Pulmonary artery endothelial cell (primary cell): Measurements from ENCODE around the gene C2CD2. TPM values are rescaled to one million over a fixed set of nuclear protein-coding genes. Genes with fewer than 3 reads are reported as not detected.

Experiments
- DNase-seq: peaks from one replicate; pipeline ENCODE4 v3.0.0-alpha.2; 2011; ENCODE audit warnings: low read depth, low spot score
- total RNA-seq: library from RNA; depleted of rRNA; stranded (reverse); fragments of >200 nt; gene quantifications from 2 replicates; pipeline ENCODE4 v1.2.3, GENCODE V29; 2014

C2CD2 gene
- total RNA-seq, 1 donor from 2014 or later, result 35.1 TPM

DNA sequence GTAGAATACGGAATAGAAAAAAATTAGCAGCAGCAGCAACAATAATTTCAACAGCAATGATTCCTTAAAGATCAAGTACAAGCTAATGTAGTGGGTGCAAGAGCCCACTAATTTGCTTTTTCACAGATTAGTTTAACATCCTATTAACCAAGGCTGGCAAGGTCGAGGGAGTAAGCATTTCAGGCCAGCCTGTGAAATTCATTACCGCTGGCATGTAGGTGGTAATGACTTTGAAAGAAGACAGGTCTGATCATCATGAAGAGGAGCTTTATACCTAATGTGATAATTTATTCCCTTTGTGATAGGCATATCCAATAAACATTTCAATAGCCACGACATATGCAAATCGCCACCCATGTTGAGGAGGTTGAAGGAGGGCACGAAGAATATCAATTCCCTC is 63.5 kb downstream of the C2CD2 start:
- DNase-seq, result no peak

DNA sequence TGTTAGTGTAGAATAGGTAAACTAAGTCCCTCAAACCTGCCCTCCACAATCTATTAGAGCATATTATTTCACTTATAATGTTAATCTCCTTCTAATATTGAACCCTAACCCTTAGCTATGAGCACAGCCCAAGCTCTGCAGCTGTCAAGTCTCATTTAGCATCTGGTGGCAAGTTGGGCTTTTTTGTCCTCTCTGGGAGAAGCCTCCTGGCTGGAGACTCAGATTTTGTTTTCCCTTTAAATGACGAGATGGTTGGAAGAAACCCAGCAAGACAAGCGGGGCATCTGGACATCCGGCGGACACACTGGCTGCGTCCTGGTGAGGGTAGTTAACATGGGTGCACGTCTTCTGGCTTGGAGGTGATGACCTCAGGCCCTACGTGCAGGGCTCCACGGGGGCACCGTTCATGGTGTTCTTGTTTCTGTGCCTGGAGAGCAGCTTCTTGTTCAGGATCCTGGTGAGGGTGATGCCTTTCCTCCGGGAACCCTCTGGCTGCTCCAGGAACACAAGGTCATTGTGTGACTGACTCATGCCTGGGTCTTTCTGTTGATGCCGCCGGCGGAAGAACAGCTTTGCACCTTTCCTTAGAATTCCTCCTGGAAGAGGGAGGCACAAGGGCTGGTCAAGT is 65.0 kb downstream of the C2CD2 start:
- no peak for DNase-seq

DNA sequence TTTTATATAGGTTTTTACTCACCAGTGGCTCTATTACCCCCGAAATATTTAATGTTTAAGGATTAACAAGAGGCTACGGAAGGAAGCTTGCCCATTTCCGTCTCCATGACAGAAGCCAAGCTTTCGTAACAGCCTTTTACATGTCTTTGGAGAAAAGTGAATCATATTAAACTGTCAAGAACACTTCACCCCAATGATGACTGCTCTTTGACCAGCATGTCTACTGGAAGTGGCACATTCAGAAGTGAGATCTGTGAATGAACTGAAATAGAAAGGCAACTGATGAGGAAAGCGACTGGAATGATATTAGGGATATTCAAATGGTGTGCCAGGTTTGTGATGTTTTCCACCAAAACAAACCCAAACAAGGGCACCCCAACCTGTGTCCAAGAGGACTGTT is 66.2 kb downstream of the C2CD2 start:
- no peak for DNase-seq

DNA sequence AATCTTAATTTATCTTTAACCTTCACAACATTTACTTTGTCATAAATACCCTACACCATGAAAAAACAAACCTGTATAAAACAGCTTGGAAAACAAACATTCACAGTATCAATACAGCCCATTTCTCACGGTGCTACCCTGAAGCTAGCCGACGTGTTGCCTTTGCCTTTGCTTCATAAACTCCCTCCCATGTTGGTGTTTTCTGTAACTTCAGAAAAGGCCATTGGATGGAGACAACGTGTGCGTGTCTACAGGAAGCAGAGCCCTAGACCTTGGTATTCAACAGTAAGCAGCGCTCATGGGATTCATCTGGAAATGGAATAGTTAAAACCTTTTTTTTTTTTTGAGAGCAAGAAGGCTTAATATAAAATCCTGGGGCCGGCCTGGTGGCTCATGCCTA is 67.5 kb downstream of the C2CD2 start:
- DNase-seq, result no peak

GRCh38 chr21:41885341-41886024 is 68.3 kb downstream of the C2CD2 start:
- DNase-seq, result no peak

GRCh38 chr21:41884501-41885030 is 69.3 kb downstream of the C2CD2 start:
- no peak for DNase-seq

DNA sequence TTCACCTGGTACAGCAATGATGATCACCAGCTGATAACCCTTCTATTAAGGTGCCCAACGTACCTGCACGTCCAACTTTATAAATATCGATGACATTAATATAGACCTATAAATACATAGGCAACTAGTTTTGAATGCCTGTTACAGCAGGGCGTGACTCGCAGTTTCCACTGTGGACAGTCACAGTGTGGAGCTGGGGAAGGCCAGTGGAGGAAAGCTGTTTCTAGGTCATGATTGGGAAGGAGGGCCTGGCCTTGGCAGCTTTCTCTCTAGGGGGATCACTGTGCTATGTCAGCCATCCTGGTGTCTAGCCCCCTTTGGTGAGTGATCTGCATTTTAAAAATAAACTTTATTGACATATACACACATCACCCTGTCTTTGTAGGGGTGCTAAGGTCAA is 70.2 kb downstream of the C2CD2 start:
- no peak for DNase-seq

DNA sequence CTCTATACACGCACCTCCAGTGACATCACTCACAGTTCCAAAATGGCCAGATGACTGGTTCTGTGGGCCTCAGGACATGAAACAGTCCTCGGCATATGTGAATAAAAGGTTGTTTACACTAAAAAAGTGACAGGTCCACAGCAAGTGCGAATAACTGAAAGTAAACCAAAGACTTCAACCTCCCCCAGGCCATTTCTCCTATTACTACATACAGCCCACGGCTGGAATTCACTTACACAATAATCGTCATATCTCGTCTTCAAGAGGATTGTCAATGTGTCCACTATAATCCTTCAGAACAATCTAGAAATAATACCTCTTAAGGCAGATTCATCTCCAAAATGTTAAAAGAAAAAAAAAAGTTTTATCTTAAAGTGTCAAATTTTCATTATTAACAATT is 72.8 kb downstream of the C2CD2 start:
- no peak for DNase-seq

- no peak for DNase-seq
Measured at GRCh38 chr21:41880153-41880552, 73.7 kb downstream of the C2CD2 start.

DNA sequence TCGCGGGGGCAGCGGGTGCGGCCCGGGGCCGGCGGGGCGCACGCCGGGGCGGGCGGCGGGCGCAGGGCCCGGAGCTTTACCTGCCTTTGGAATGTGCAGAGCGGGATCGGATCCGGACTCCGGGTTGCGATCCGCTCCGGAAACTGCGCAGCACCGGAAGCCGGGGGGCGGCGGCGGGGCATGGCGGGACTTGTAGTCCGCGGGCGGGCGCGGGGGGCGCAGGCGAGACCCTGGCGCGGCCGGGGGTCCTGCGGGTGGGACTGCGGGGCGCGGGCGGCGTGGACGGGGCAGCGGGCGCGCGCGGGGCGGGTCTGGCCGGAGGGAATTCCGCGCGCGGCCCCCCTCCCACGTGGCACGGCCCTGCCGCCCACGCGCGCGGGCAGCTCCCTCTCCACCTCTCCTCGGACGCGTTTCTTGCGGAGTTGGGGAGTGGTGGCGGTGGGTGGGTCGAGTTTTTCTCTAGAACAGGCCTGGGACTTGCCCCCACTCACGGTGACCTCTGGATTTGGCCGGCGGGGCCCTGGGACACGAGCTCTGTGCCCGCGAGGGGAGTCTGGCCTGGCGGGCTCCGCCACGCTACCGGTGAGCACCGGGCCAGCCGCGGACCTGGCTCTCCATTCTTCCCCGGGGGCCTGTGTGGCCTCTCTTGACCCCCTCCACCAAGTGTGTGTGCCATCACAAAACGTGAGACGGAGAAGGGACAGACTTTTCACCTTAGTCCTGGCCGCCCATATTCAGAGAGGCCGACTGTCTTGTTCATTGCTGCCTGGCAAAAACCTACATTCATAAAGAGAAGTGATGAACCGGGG is 74.4 kb downstream of the C2CD2 start, which contains the start of gene PRDM15:
Gene PRDM15 (minus strand): TSS at position 155 of the 809 bp plus-strand sequence. CDS start 18,981 bp downstream, outside the sequence.
- DNase-seq, result peak; percentile 41

DNA sequence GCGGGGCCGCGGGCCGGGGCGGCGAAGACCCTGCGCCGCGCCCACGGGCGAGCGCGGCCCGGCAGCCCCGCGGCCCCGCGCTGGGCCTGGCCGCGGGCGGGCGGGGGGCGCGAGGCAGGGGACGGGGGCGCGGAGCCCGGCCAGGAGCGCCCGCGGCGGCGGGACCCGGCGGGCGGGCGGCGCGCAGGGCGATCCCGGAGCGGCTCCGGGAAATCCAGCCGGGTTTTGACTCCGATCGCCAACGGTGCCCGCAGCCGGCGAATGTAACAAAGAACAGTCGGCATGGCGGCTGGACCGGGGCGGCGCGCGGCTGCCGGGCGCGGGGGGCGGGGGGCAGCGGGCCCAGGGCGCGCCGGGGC is 75.0 kb downstream of the C2CD2 start:
- DNase-seq, result peak; percentile 47

GRCh38 chr21:41877901-41878830 is 75.7 kb downstream of the C2CD2 start:
- DNase-seq, result no peak

- no peak for DNase-seq
Measured at GRCh38 chr21:41876928-41877652, 76.7 kb downstream of the C2CD2 start.

DNA sequence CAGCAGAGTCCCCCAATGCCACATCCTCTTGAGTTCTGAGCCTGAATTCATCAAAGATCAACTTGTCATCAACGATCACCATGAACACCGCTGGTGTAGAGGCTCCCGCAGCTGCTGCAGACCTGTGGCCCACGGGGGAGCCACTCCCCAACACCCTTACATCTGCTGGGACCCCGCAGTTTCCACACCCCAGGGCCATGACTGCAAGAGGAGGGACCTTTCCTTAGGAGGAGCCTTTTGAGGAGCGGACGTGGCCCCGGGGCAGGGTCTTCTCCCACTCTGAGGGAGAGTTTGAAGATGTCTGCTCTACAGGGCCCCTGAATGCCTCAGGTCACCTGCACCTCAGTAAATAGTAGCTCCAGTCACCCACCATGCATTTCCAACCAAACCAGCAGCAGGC is 77.4 kb downstream of the C2CD2 start:
- DNase-seq, result no peak

- DNase-seq, result no peak
Measured at GRCh38 chr21:41875086-41875485, 78.7 kb downstream of the C2CD2 start.

- DNase-seq, result no peak
Measured at GRCh38 chr21:41874611-41875010, 79.2 kb downstream of the C2CD2 start.

DNA sequence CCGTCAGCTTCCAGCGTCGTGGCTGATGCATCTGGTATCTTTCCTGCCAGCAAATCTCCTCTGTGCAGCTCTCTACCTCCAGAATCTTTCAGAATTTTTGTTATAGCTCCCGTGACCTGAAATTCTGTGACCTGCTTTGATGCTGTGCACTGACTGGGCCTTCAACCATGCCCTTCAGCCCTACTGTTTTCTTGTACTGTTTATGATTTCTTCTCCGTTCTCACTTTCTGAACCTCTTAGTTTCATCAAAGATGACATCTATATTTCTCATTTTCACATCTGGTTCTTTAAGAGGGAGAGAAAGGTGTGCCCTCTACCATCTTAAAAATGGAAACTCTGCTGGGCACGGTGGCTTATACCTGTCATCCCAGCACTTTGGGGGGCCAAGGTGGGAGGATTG is 80.4 kb downstream of the C2CD2 start:
- no peak for DNase-seq

DNA sequence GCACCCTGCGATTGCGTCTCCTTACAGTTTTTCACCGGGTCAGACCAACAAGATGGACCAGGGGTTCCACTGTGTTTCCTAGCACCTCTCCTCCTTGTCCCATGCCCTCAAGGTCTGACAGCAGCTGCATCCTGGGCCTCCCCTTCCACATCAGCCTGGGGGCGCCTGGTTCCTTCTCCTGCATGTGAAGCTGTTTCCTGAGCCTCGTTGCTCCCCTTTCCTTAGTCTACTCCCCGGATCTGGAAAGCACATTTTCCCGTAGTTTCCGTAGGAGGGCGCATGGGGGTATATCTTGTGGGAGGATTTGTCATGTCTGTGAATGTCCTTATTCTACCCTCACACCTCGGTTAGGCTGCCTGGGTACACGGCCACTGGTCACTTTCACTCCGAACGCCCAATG is 80.8 kb downstream of the C2CD2 start:
- DNase-seq, result no peak

DNA sequence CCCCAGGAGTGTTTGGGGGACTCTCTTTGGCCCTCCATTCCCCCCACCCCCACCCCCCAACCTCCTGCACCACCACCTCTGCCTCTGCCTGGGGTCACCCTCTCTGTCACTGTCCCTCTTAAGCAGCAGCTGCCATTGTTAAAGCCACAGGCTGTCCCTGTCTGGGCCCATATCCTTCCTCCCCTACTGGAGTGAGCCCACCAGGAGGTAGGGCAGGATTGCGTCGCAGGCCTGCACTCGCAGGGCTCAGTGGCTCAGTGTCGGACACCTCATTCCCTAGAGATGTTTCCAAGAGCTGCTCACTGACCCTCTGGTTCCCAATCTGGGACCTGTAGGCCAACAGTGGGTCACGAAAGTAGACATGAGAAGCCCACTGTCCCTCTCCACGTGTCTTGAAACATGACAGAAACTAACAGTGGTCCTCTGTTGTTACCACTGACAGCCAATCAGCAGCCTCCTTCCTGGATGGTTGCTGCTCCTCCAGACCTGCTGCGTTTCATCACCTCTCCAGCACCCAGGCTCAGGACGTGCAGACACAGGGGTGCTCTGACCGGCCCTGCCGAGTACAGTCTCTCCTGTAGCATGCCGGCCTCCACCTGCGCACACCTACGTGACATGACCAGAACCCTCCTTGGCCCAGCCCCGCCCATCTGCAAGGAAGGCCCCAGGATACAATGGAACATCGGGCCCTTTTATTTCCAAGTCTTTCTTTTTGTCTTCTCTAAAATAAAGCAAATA is 82.4 kb downstream of the C2CD2 start:
- DNase-seq, result no peak

GRCh38 chr21:41869771-41870170 is 84.0 kb downstream of the C2CD2 start:
- DNase-seq, result no peak
